DOHH2 (cell line): ENCODE results near the gene DNASE1L1.

Experiments
- H3F3A ChIP-seq: fragments of 200-600 bp; sonication (generic), shearing (Covaris generic); 2 replicates; pipeline ENCODE4 v1.6.0; 2016; ENCODE audit warnings: antibody characterized with exemption, mild to moderate bottlenecking; ENCODE audit not compliant: control insufficient read depth, insufficient read depth
- H3K27ac ChIP-seq: fragments of 200-600 bp; sonication (generic); 2 replicates; pipeline ENCODE4 v1.5.1; 2014; ENCODE audit warnings: low read depth, mild to moderate bottlenecking, low read length, moderate library complexity
- H3K27me3 ChIP-seq: fragments of 200-600 bp; sonication (generic); 2 replicates; pipeline ENCODE4 v1.6.1; 2014; ENCODE audit warnings: mild to moderate bottlenecking, low read length, mixed read lengths; ENCODE audit not compliant: control insufficient read depth
- H3K36me3 ChIP-seq: fragments of 200-600 bp; sonication (generic); 2 replicates; pipeline ENCODE4 v1.6.1; 2014; ENCODE audit warnings: mild to moderate bottlenecking, low read length, moderate library complexity, mixed read lengths; ENCODE audit not compliant: control insufficient read depth
- H3K4me1 ChIP-seq: fragments of 200-600 bp; sonication (generic); 2 replicates; pipeline ENCODE4 v1.6.1; 2014; ENCODE audit warnings: mild to moderate bottlenecking, low read length, mixed read lengths; ENCODE audit not compliant: control insufficient read depth
- H3K4me2 ChIP-seq: fragments of 200-600 bp; sonication (generic); 2 replicates; pipeline ENCODE4 v1.6.0; 2014; ENCODE audit warnings: mild to moderate bottlenecking, low read length, moderate library complexity
- H3K4me3 ChIP-seq: fragments of 200-600 bp; sonication (generic); 2 replicates; pipeline ENCODE4 v1.5.1; 2014; ENCODE audit warnings: mild to moderate bottlenecking, low read length, mixed read lengths
- H3K79me2 ChIP-seq: fragments of 200-600 bp; sonication (generic); 2 replicates; pipeline ENCODE4 v1.6.1; 2014; ENCODE audit warnings: mild to moderate bottlenecking, low read length, mixed read lengths; ENCODE audit not compliant: control insufficient read depth
- H3K9me2 ChIP-seq: fragments of 200-600 bp; sonication (generic); replicated peaks from 2 replicates; pipeline ENCODE4 v1.6.1; 2014; ENCODE audit warnings: mild to moderate bottlenecking, low read length, mixed read lengths; ENCODE audit not compliant: control insufficient read depth
- H3K9me3 ChIP-seq: fragments of 200-600 bp; sonication (generic); 2 replicates; pipeline ENCODE4 v1.6.1; 2014; ENCODE audit warnings: antibody characterized with exemption, low read length, mixed read lengths; ENCODE audit not compliant: control insufficient read depth, insufficient read depth
- H4K20me1 ChIP-seq: fragments of 200-600 bp; sonication (generic); 2 replicates; pipeline ENCODE4 v1.6.0; 2014; ENCODE audit warnings: low read depth, mild to moderate bottlenecking, antibody characterized with exemption, low read length, moderate library complexity; ENCODE audit not compliant: control insufficient read depth, insufficient read depth
- CTCF ChIP-seq: fragments of 200-600 bp; sonication (generic); IDR thresholded peaks from one replicate; pipeline ENCODE4 v1.5.1; 2014; ENCODE audit warnings: antibody characterized with exemption, mild to moderate bottlenecking, low read depth, low read length; ENCODE audit not compliant: poor library complexity, severe bottlenecking
- EZH2phosphoT487 ChIP-seq: fragments of 200-600 bp; sonication (generic); IDR thresholded peaks from 2 replicates; pipeline ENCODE4 v1.6.1; 2017; ENCODE audit warnings: borderline replicate concordance, mild to moderate bottlenecking, antibody characterized with exemption, low read length, moderate library complexity, mixed read lengths

The DNASE1L1 gene

GRCh38 chrX:154380787-154381186, 28.3 kb downstream of the DNASE1L1 start:
- peaks cover 23% of the 10 kb centered on the region for H3K4me1 ChIP-seq

GRCh38 chrX:154380153-154380552, 28.9 kb downstream of the DNASE1L1 start:
- no peaks in the 10 kb centered on the region for H3K9me2 ChIP-seq
- H3K4me3 ChIP-seq: peak overlapping the region; percentile 83
- H3F3A ChIP-seq: no peaks in the 10 kb centered on the region
- no peaks in the 10 kb centered on the region for H4K20me1 ChIP-seq
- H3K4me2 ChIP-seq: peak overlapping the region; percentile 82
- TF ChIP-seq CTCF (no peak), EZH2phosphoT487 (no peak)
- H3K27me3 ChIP-seq: no peaks in the 10 kb centered on the region
- no peaks in the 10 kb centered on the region for H3K9me3 ChIP-seq
- peaks cover 18% of the 10 kb centered on the region for H3K79me2 ChIP-seq
- H3K27ac ChIP-seq: no peak overlapping the region
- peaks cover 27% of the 10 kb centered on the region for H3K4me1 ChIP-seq
- peaks cover 15% of the 10 kb centered on the region for H3K36me3 ChIP-seq

More at GRCh38 chrX:154380787-154381186, 28.3 kb downstream of the DNASE1L1 start:
- Histone ChIP-seq H3K36me3 (peaks cover 15% of the 10 kb centered on the region), H3F3A (no peaks in the 10 kb centered on the region), H4K20me1 (no peaks in the 10 kb centered on the region), H3K9me3 (no peaks in the 10 kb centered on the region), H3K4me3 (0 out of 2 replicates have a peak overlapping the region, but pooled peaks have one; percentile 83), H3K9me2 (no peaks in the 10 kb centered on the region), H3K27ac (no peak overlapping the region), H3K79me2 (peaks cover 18% of the 10 kb centered on the region), H3K4me2 (peak overlapping the region; percentile 82; the same call in 1 of the 2 replicates), H3K27me3 (no peaks in the 10 kb centered on the region)
- TF ChIP-seq EZH2phosphoT487 (no peak), CTCF (no peak)

- Histone ChIP-seq H3K79me2 (peaks cover 18% of the 10 kb centered on the region), H3K4me1 (peaks cover 33% of the 10 kb centered on the region), H3K27me3 (no peaks in the 10 kb centered on the region), H3K27ac (peak overlapping the region; percentile 53), H3F3A (no peaks in the 10 kb centered on the region), H3K9me2 (no peaks in the 10 kb centered on the region), H3K4me2 (peak overlapping the region; percentile 82), H4K20me1 (no peaks in the 10 kb centered on the region), H3K36me3 (peaks cover 15% of the 10 kb centered on the region), H3K9me3 (no peaks in the 10 kb centered on the region), H3K4me3 (peak overlapping the region; percentile 83)
- TF ChIP-seq EZH2phosphoT487: no peak
- no peak for TF ChIP-seq CTCF
These were observed 29.5 kb downstream of the DNASE1L1 start for GRCh38 chrX:154379569-154379951.
